Measurements from ENCODE around the gene TFB2M. TPM values are rescaled to one million over a fixed set of nuclear protein-coding genes. Genes with fewer than 3 reads are reported as not detected.

TFB2M gene
- total RNA-seq, 4 donors from 2014 or later = 7.7 to 22.8 (median 10.7) TPM

DNA sequence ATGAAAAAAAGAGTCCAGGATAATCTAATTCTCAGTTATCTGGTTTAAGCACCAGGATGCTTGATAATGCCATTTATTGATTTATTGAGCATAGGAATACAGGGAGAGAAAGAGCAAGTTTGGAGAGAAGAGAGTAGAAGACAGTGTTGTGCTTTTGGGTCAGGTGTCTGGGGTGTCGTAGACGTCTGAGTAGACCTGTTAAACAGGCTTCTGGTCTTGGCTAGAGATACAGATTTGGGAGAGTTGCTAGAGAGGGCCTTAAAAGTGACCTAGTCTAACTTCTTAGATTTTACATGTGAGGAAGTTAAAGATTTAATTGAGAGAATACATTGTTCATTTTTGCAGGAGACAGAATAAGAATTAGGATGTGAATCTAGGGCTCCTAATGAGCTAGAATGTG is 34.5 kb upstream of the TFB2M start:
- TF ChIP-seq CTCF (IDR thresholded peaks at IDR 0.05) = no peak
- no peak for ATAC-seq (ENCODE audit: low FRiP score)
- no peak for DNase-seq (ENCODE audit: low spot score)

- ATAC-seq (ENCODE audit: low FRiP score) = no peak
- no peak for TF ChIP-seq CTCF (IDR thresholded peaks at IDR 0.05)
Measured at GRCh38 chr1:246599315-246599714, 33.3 kb upstream of the TFB2M start.

DNA sequence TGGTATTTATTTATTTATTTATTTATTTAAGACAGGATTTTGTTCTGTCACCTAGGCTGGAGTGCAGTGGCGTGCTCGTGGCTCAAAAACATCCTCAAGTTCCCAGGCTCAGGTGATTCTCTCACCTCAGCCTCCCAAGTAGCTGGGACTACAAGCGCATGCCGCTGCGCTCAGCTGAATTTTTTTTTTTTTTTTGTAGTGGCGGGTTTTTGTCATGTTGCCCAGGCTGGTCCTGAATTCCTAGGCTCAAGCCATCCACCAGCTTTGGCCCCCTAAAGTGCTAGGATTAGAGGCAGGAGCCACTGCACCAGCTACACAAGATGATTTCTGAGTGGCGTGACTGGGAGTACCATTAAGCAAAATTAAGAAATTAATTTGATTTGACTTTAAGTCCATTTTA is 31.9 kb upstream of the TFB2M start:
- no peak for DNase-seq (ENCODE audit: low spot score)
- no peak for ATAC-seq (ENCODE audit: low FRiP score)
- no peak for TF ChIP-seq CTCF (IDR thresholded peaks at IDR 0.05)

More at GRCh38 chr1:246599315-246599714, 33.3 kb upstream of the TFB2M start:
- DNase-seq (ENCODE audit: low spot score) = no peak

GRCh38 chr1:246597340-246597739 is 31.3 kb upstream of the TFB2M start:
- peak; percentile 86 for ATAC-seq (ENCODE audit: low FRiP score)
- DNase-seq (ENCODE audit: low spot score) = no peak

DNA sequence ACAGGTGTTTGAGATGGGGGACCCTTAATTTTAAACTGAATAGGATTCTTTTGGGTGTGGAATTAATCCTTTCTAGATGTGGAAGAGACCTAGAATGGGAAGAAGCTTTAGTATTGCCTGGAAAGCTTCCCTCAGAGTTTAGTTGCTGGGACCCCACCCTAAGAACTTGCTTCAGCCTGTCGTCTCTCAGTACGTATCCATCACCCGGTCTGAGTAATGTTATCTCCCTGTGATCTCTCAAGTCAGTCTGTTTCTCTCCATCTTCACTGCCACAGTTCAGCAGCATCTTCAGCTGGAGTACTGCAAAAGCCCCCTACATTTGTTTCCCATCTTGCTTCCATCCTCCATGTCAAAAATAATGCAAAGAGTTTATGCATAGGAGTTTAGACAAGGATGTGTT is 29.1 kb upstream of the TFB2M start:
- ATAC-seq (ENCODE audit: low FRiP score) (no peak), DNase-seq (ENCODE audit: low spot score) (no peak)
- no peak for TF ChIP-seq CTCF (IDR thresholded peaks at IDR 0.05)

More at GRCh38 chr1:246597340-246597739, 31.3 kb upstream of the TFB2M start:
- TF ChIP-seq CTCF (IDR thresholded peaks at IDR 0.05) = no peak

DNA sequence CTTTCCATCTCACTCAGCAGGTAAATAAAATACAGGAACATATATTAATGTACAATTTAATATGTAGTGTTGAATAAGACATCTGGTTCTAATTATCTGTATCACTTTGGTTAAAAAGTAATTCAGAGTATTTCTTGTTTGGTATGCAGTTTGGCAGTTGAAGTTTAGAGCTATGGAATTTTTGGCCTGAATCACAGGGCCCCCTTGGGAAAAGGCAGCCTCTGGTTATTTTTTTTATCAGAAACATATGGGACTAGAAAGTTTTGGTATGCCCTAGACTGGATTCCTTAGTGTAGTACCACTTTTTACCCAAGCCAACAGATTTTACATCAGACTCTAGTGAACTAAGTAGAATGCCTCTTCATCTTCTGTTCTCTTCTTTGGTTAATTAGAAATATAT is 26.6 kb upstream of the TFB2M start:
- ATAC-seq (ENCODE audit: low FRiP score) = no peak

More for the DNA sequence above, 26.6 kb upstream of the TFB2M start:
- no peak for TF ChIP-seq CTCF (IDR thresholded peaks at IDR 0.05)
- DNase-seq (ENCODE audit: low spot score) = no peak

Measured in omental fat pad (tissue), 4 donors.